GM10266 (cell line): Measurements from ENCODE around the gene C16orf86.

Source experiments
- DNase-seq: peaks from one replicate; pipeline ENCODE4 v3.0.0; 2012; ENCODE audit errors: extremely low spot score
- TF ChIP-seq, protein P1 (sequence below): IDR thresholded peaks from 2 replicates; pipeline ENCODE4 v1.5.1; 2012; ENCODE audit warnings: mild to moderate bottlenecking, low read depth; ENCODE audit not compliant: control insufficient read depth, insufficient read depth; ENCODE audit errors: missing control alignments

Gene C16orf86

DNA sequence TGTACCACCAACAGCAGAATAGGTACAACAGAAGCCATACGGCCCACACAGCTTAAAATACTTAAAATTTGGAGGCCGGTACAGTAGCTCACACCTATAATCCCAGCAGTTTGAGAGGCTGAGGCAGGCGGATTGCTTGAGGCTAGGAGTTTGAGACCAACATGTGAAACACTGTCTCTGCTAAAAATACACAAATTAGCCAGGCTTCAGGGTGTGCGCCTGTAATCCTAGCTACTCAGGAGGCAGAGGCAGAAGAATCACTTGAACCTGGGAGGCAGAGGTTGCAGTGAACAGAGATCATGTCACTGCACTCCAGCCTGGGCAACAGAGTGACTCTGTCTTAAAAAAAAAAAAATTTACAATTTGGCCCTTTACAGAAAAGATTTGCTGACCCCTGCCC, 35.5 kb downstream of the C16orf86 start:
- DNase-seq = no peak
- TF ChIP-seq, protein P1, sequence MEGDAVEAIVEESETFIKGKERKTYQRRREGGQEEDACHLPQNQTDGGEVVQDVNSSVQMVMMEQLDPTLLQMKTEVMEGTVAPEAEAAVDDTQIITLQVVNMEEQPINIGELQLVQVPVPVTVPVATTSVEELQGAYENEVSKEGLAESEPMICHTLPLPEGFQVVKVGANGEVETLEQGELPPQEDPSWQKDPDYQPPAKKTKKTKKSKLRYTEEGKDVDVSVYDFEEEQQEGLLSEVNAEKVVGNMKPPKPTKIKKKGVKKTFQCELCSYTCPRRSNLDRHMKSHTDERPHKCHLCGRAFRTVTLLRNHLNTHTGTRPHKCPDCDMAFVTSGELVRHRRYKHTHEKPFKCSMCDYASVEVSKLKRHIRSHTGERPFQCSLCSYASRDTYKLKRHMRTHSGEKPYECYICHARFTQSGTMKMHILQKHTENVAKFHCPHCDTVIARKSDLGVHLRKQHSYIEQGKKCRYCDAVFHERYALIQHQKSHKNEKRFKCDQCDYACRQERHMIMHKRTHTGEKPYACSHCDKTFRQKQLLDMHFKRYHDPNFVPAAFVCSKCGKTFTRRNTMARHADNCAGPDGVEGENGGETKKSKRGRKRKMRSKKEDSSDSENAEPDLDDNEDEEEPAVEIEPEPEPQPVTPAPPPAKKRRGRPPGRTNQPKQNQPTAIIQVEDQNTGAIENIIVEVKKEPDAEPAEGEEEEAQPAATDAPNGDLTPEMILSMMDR = no peak

DNA sequence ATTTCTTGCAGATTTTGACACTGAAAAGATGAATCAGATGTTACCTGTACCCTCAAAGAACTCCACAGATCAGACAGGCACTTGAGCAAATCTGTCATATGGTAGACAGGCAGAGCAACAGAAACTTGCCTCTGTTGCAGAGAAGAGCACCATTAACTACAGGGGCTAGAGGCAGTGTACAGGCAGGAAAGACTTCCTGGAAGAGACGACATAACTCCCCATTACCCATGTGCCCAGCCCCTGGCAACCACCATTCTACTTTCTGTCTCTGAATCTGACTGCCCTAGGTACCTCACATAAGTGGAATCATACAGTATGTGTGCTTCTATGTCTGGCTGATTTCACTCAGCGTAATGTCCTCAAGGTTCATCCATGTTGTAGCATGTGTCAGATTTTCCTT, 37.0 kb downstream of the C16orf86 start:
- no peak for DNase-seq
- TF ChIP-seq, protein P1 = no peak

DNA sequence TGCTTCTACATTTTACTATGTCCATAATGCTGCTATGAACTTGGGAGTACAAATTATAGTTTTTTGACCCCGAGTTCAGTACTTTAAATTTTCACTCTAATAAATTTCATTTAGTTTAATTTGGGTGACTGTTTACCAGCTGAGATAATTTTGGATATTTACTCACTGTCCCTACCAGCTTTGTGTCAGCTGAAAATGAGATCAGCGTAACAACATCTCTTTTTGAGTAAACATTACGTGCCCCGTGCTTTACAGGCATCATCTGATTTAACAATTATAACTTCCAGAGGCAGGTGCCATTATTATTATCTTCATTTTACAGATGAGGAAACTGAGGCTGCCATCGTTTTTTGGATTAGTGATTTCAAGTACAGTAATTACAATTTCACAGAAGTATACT, 37.5 kb downstream of the C16orf86 start:
- no peak for DNase-seq
- TF ChIP-seq, protein P1 = no peak

DNA sequence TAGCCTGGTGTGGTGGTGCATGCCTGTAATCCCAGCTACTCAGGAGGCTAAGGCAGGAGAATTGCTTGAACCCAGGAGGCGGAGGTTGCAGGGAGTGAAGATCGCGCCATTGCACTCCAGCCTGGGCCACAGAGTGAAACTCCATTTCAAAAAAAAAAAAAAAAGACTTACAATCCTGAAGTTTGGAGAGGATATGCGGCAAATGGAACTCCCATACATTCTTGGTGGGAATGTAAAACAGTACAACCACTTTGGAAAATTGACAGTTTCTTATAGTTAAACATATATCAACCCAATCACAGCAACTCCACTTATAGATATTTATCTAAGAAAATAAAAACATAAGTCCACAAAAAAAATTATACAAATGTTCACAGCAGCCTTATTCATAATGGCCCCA, 40.6 kb downstream of the C16orf86 start:
- no peak for DNase-seq
- TF ChIP-seq, protein P1 = no peak

DNA sequence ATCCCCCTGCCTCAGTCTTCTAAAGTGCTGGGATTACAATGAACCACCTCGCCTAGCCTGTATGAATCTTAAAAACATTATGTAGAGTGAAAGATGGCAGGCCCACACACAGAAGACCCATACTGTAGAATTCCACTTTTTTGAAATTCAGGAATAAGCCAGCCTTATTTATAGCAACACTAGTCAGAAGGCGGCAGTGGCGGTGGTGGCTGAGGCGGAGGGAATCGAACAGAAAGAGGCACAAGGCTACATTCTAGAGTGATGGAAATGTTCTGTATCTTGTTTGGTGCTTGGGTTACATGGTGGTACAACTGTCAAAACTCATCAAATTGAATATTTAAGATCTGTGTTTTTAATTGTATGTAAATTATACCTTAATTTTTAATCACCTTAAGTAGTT, 41.2 kb downstream of the C16orf86 start:
- TF ChIP-seq, protein P1 = no peak
- no peak for DNase-seq

DNA sequence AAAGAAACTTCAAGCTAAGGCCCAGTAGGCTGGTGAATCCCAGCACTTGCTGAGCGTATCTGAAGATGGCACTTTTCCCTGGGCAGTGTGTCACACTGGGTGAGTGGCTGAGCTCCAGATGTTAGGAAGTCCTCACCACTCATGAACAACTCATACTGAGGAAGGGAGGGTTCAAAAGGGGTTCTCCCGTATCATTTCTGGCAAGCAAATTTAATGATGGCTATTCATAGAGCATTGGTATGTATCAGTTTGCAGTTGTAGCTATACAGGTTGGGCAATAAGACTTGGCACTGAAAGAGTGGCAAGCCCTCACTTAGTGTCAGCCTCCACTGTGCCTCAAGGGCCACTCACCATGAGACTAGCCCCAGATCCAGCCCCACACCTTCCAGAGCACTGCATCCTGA, 41.8 kb downstream of the C16orf86 start:
- DNase-seq = no peak
- TF ChIP-seq, protein P1 = no peak

DNA sequence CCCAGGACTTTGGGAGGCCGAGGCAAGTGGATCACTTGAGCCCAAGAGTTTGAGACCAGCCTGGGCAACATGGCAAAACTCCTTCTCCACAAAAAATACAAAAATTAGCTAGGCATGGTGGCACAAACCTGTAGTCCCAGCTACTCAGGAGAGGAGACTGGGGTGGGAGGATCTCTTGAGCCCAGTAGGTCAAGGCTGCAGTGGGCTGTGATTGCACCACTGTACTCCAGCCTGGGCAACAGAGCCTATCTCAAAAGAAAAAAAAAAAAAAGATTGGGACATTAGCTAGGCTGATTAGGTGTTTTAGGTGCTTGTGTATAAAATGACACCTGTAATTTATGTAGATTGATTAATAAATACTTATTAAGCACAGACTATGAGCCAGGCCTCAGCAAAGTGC, 42.4 kb downstream of the C16orf86 start:
- TF ChIP-seq, protein P1 = no peak
- DNase-seq = no peak
